NB4 (cell line): ENCODE results near the gene TACSTD2.

Source experiments
- POLR2A ChIP-seq: IDR thresholded peaks from 2 replicates; pipeline ENCODE4 v1.6.1; 2011; ENCODE audit warnings: mild to moderate bottlenecking; ENCODE audit not compliant: insufficient read length; ENCODE audit errors: extremely low read depth
- TF ChIP-seq, protein P1 (sequence below): IDR thresholded peaks from one replicate; pipeline ENCODE4 v1.5.1; 2012; ENCODE audit warnings: low read depth, low read length

DNA sequence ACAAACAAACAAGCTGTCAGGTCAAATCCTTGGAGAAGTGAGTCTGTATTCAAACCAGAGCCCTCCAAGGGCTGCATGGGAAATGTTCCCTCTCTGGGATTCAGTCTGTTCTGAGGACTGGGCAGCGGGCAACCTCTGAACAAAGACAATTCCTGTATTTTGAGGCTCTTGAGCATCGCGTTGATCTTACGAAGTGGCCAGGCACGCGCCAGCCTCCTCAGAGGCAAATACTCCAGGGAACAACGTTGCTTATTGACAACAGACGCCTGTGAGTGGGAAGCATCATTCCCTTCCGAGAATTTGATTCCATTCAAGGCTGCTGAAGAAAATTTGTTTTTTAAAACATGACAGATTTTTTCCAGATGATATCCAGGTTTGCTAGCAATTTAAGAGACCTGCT is 20.0 kb upstream of the TACSTD2 start:
- TF ChIP-seq, protein P1, sequence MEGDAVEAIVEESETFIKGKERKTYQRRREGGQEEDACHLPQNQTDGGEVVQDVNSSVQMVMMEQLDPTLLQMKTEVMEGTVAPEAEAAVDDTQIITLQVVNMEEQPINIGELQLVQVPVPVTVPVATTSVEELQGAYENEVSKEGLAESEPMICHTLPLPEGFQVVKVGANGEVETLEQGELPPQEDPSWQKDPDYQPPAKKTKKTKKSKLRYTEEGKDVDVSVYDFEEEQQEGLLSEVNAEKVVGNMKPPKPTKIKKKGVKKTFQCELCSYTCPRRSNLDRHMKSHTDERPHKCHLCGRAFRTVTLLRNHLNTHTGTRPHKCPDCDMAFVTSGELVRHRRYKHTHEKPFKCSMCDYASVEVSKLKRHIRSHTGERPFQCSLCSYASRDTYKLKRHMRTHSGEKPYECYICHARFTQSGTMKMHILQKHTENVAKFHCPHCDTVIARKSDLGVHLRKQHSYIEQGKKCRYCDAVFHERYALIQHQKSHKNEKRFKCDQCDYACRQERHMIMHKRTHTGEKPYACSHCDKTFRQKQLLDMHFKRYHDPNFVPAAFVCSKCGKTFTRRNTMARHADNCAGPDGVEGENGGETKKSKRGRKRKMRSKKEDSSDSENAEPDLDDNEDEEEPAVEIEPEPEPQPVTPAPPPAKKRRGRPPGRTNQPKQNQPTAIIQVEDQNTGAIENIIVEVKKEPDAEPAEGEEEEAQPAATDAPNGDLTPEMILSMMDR: no peak
- no peak for TF ChIP-seq POLR2A
